ENCODE results near the gene TUBGCP2. TPM values are rescaled to one million over a fixed set of nuclear protein-coding genes. Genes with fewer than 3 reads are reported as not detected.
A peak's percentile ranks its signal among the peaks of the same experiment; 100 is the strongest.

TUBGCP2 gene
- total RNA-seq, 1 experiment from 2014 or later: 52.4 TPM

- Histone ChIP-seq H3K79me2 (ENCODE audit: insufficient read depth, low read length) (no peaks in the 10 kb centered on the region), H3K4me2 (ENCODE audit: insufficient read depth, insufficient read length, low read length) (no peak overlapping the region), H3K4ac (ENCODE audit: low read depth, low read length) (no peak overlapping the region), H4K5ac (ENCODE audit: insufficient read length, low read depth, low read length) (no peak overlapping the region), H2AFZ (ENCODE audit: low read length) (no peak overlapping the region), H3K4me1 (ENCODE audit: insufficient read depth, low read length) (no peaks in the 10 kb centered on the region), H3K9me3 (ENCODE audit: control insufficient read depth, low read depth, low read length) (no peaks in the 10 kb centered on the region), H3K27me3 (ENCODE audit: insufficient read depth, low read length) (no peaks in the 10 kb centered on the region), H3K9ac (ENCODE audit: extremely low read depth, insufficient read length, low read length) (no peak overlapping the region), H4K8ac (replicated peaks; ENCODE audit: insufficient read length, low read depth, low read length) (no peak overlapping the region), H3K56ac (ENCODE audit: insufficient read length, low read depth, low read length) (no peak overlapping the region), H3K79me1 (ENCODE audit: insufficient read depth, low read depth, low read length, poor library complexity, severe bottlenecking) (no peaks in the 10 kb centered on the region), H3K23ac (ENCODE audit: insufficient read length, low read depth, low read length) (no peak overlapping the region), H3K27ac (ENCODE audit: insufficient read length, low read depth, low read length) (no peak overlapping the region), H3K18ac (ENCODE audit: insufficient read length, low read depth, low read length) (no peak overlapping the region), H2AK5ac (ENCODE audit: insufficient read length, low read length) (no peak overlapping the region), H4K20me1 (ENCODE audit: control insufficient read depth, insufficient read depth, insufficient read length) (no peaks in the 10 kb centered on the region), H2BK12ac (ENCODE audit: insufficient read length, low read depth, low read length) (no peak overlapping the region), H2BK5ac (ENCODE audit: insufficient read length, low read length) (no peak overlapping the region), H4K91ac (ENCODE audit: insufficient read length, low read depth, low read length) (no peak overlapping the region), H3K14ac (ENCODE audit: insufficient read depth, low read length) (no peak overlapping the region), H3K23me2 (ENCODE audit: insufficient read length, low read depth, low read length, poor library complexity, severe bottlenecking) (no peaks in the 10 kb centered on the region), H2BK20ac (ENCODE audit: low read depth, low read length, poor library complexity, severe bottlenecking) (no peak overlapping the region), H2BK120ac (ENCODE audit: low read depth, low read length, poor library complexity, severe bottlenecking) (no peak overlapping the region), H3T11ph (ENCODE audit: low read length) (no peak overlapping the region), H2BK15ac (ENCODE audit: low read depth, low read length) (no peak overlapping the region)
- Mint-ChIP-seq H3K9me3 (no peaks in the 10 kb centered on the region), H3K36me3 (ENCODE audit: insufficient read depth in 1 of 3, low read depth in 3 of 3) (peaks cover 19 to 74% (median 68%) of the 10 kb centered on the region in 3 experiments; a peak in 6 of 7 replicates), H3K27me3 (ENCODE audit: low read depth) (no peaks in the 10 kb centered on the region), H3K27ac (0 out of 7 replicates have a peak overlapping the region, but pooled peaks of 1 of the 3 experiments have one; percentile 65), H3K4me3 (no peak overlapping the region), H3K4me1 (no peaks in the 10 kb centered on the region)
- no peak for DNase-seq
- WGBS (ENCODE audit: extremely low coverage, insufficient read length, low lambda C conversion rate): no CpG with 5 or more reads among the region's 24 CpGs
- TF ChIP-seq CTCF (conservative IDR thresholded peaks at IDR 0.05): no peak
Observed at GRCh38 chr10:133289761-133290160, 18.9 kb downstream of the TUBGCP2 start.

Measured in H9 (cell line).